Prostate gland (tissue), 2 donors: ENCODE results near the gene PPP2R5D. TPM values are rescaled to one million over a fixed set of nuclear protein-coding genes. Genes with fewer than 3 reads are reported as not detected.

Experiments
- DNase-seq: peaks from one replicate; pipeline ENCODE4 v3.0.0-alpha.2; 2019; ENCODE audit warnings: low spot score
- H3K27ac ChIP-seq, 2 donors: fragments of 200-600 bp; sonication (generic); 2 replicates each; pipeline ENCODE4 v1.5.1; 2017 to 2019
- H3K27me3 ChIP-seq: fragments of 200-600 bp; sonication (generic); replicated peaks from 2 replicates; pipeline ENCODE4 v1.5.1; 2019; ENCODE audit not compliant: insufficient read depth
- H3K36me3 ChIP-seq, 2 donors: fragments of 200-600 bp; sonication (generic); 1 replicate in 1 of 2; 2 replicates in 1 of 2; pipeline versions ENCODE4 v1.5.1 to v1.8.1; 2017 to 2019
- H3K4me1 ChIP-seq: fragments of 200-600 bp; sonication (generic); replicated peaks from 2 replicates; pipeline ENCODE4 v1.5.1; 2019
- H3K4me3 ChIP-seq, 2 donors: fragments of 200-600 bp; sonication (generic); 2 replicates each; pipeline ENCODE4 v1.5.1; 2017 to 2019
- H3K9me3 ChIP-seq: fragments of 200-600 bp; sonication (generic); 2 replicates; pipeline ENCODE4 v1.5.1; 2017
- CTCF ChIP-seq, 4 experiments: fragments of 200-600 bp in 2 of 4; fragments of 450-650 bp in 2 of 4; sonication (generic) in 2 of 4; IDR thresholded peaks; 1 replicate in 3 of 4; 2 replicates in 1 of 4; pipeline ENCODE4 v1.5.1; 2016 to 2019; ENCODE audit warnings: antibody characterized with exemption in 4 of 4, mild to moderate bottlenecking in 2 of 4, moderate library complexity in 2 of 4
- POLR2A ChIP-seq: fragments of 450-650 bp; IDR thresholded peaks from one replicate; pipeline ENCODE4 v1.6.1; 2016; ENCODE audit warnings: antibody characterized with exemption, mild to moderate bottlenecking
- POLR2AphosphoS5 ChIP-seq: sonication (generic); formaldehyde crosslinking; IDR thresholded peaks from one replicate; pipeline ENCODE4 v1.6.1; 2017; ENCODE audit warnings: antibody characterized with exemption
- WGBS: methylation state at CpG from one replicate; pipeline ENCODE4 v1.1.5; 2018; 5-methylcytosine and 5-hydroxymethylcytosine counted together
- intact Hi-C: fragments of 100-400 bp; cut with DNase I; formaldehyde crosslinking; loops from one replicate; pipeline ENCODE4 v1.14.2; 2022
- total RNA-seq, 2 donors: library from RNA; depleted of rRNA; stranded (reverse); fragments of >200 nt; gene quantifications; one replicate each; pipeline ENCODE4 v1.1.0, GENCODE V29; 2016

Gene PPP2R5D
- total RNA-seq, 2 donors from 2014 or later = 55.1 to 95.9 TPM

- peaks cover 4% of the 10 kb centered on the region for H3K4me1 ChIP-seq
- no peak for DNase-seq
- WGBS = 4% methylated on average over 6 of the region's 28 CpGs
- H3K27me3 ChIP-seq = no peaks in the 10 kb centered on the region
- H3K36me3 ChIP-seq = no peaks in the 10 kb centered on the region
- TF ChIP-seq POLR2A (no peak), POLR2AphosphoS5 (no peak), CTCF (IDR thresholded peaks at IDR 0.05) (no peak)
- H3K9me3 ChIP-seq = no peaks in the 10 kb centered on the region
- peak overlapping the region; percentile 84 to 91 for H3K4me3 ChIP-seq
- intact Hi-C loops = no loop called here
- H3K27ac ChIP-seq = peak overlapping the region; percentile 79 to 91
Observed at GRCh38 chr6:42978487-42978838, 5.9 kb upstream of the PPP2R5D start.

GRCh38 chr6:42978839-42979522 is 5.4 kb upstream of the PPP2R5D start, which contains the start of gene PEX6:
TSS of gene PEX6 (minus strand) at chr6:42979181. CDS start at chr6:42979150, 31 bp downstream.
- TF ChIP-seq CTCF (IDR thresholded peaks at IDR 0.05) (no peak), POLR2A (peak; percentile 16), POLR2AphosphoS5 (peak; percentile 55)

GRCh38 chr6:42979523-42980177 is 4.7 kb upstream of the PPP2R5D start:
- no peaks in the 10 kb centered on the region for H3K27me3 ChIP-seq
- peak; percentile 27 for DNase-seq
- intact Hi-C loops = loop anchor here (5.0 kb wide), 1 partner anchor 77 kb away; no protein-coding TSS in a partner anchor
- peak overlapping the region; percentile 79 to 91 for H3K27ac ChIP-seq
- no peaks in the 10 kb centered on the region for H3K36me3 ChIP-seq
- TF ChIP-seq POLR2A (no peak), POLR2AphosphoS5 (no peak), CTCF (IDR thresholded peaks at IDR 0.05) (no peak)
- peak overlapping the region; percentile 84 to 91 for H3K4me3 ChIP-seq
- no peaks in the 10 kb centered on the region for H3K9me3 ChIP-seq
- 31% methylated on average over 9 of the region's 9 CpGs for WGBS
- peaks cover 4% of the 10 kb centered on the region for H3K4me1 ChIP-seq

More at GRCh38 chr6:42978839-42979522, 5.4 kb upstream of the PPP2R5D start, which contains the start of gene PEX6:
- no peaks in the 10 kb centered on the region for H3K9me3 ChIP-seq
- WGBS = under 1% methylated on average over 31 of the region's 59 CpGs
- peak within 1 kb of the TSS; percentile 84 to 91 for H3K4me3 ChIP-seq
- no peaks in the 10 kb centered on the region for H3K27me3 ChIP-seq
- peak within 1 kb of the TSS; percentile 79 to 91 for H3K27ac ChIP-seq
- peaks cover 4% of the 10 kb centered on the region for H3K4me1 ChIP-seq
- H3K36me3 ChIP-seq = no peaks in the 10 kb centered on the region
- intact Hi-C loops = no loop called here
- peak; percentile 74 for DNase-seq

GRCh38 chr6:42981836-42982235 is 2.5 kb upstream of the PPP2R5D start:
- WGBS = 90% methylated on average over 5 of the region's 5 CpGs
- Histone ChIP-seq H3K4me1 (peaks cover 14% of the 10 kb centered on the region), H3K4me3 (no peak overlapping the region), H3K9me3 (no peaks in the 10 kb centered on the region), H3K27me3 (no peaks in the 10 kb centered on the region), H3K36me3 (no peaks in the 10 kb centered on the region), H3K27ac (no peak overlapping the region)
- intact Hi-C loops = loop anchor here (5.0 kb wide), 1 partner anchor 80 kb away; no protein-coding TSS in a partner anchor
- DNase-seq = no peak
- TF ChIP-seq POLR2A (no peak), POLR2AphosphoS5 (no peak), CTCF (IDR thresholded peaks at IDR 0.05) (no peak)
